ENCODE results near the gene DHX35. TPM values are rescaled to one million over a fixed set of nuclear protein-coding genes. Genes with fewer than 3 reads are reported as not detected.

DHX35 gene
- total RNA-seq, 1 experiment from 2014 or later, result 20.4 TPM

- no peak overlapping the region for H3K27ac Mint-ChIP-seq
- CTCF ChIA-PET, result interaction anchor here (1.4 kb wide), 1 partner anchor 8 kb away, joined by 6 read pairs; the partner anchor contains the start of gene FAM83D
- H3K4me1 Mint-ChIP-seq, result no peaks in the 10 kb centered on the region
- H3K9me3 Mint-ChIP-seq, result no peaks in the 10 kb centered on the region
- POLR2A ChIA-PET, result no interaction called here
- H3K27me3 Mint-ChIP-seq (ENCODE audit: low read depth), result no peaks in the 10 kb centered on the region
- ATAC-seq, result no peak
- TF ChIP-seq, protein P1, sequence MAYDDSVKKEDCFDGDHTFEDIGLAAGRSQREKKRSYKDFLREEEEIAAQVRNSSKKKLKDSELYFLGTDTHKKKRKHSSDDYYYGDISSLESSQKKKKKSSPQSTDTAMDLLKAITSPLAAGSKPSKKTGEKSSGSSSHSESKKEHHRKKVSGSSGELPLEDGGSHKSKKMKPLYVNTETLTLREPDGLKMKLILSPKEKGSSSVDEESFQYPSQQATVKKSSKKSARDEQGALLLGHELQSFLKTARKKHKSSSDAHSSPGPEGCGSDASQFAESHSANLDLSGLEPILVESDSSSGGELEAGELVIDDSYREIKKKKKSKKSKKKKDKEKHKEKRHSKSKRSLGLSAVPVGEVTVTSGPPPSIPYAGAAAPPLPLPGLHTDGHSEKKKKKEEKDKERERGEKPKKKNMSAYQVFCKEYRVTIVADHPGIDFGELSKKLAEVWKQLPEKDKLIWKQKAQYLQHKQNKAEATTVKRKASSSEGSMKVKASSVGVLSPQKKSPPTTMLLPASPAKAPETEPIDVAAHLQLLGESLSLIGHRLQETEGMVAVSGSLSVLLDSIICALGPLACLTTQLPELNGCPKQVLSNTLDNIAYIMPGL (CRISPR knock-in tag; IDR thresholded peaks at IDR 0.05), result no peak
- TF ChIP-seq GRHL2 (CRISPR knock-in tag; IDR thresholded peaks at IDR 0.05; ENCODE audit: insufficient replicate concordance, severe bottlenecking), result no peak
- TF ChIP-seq, protein P2, sequence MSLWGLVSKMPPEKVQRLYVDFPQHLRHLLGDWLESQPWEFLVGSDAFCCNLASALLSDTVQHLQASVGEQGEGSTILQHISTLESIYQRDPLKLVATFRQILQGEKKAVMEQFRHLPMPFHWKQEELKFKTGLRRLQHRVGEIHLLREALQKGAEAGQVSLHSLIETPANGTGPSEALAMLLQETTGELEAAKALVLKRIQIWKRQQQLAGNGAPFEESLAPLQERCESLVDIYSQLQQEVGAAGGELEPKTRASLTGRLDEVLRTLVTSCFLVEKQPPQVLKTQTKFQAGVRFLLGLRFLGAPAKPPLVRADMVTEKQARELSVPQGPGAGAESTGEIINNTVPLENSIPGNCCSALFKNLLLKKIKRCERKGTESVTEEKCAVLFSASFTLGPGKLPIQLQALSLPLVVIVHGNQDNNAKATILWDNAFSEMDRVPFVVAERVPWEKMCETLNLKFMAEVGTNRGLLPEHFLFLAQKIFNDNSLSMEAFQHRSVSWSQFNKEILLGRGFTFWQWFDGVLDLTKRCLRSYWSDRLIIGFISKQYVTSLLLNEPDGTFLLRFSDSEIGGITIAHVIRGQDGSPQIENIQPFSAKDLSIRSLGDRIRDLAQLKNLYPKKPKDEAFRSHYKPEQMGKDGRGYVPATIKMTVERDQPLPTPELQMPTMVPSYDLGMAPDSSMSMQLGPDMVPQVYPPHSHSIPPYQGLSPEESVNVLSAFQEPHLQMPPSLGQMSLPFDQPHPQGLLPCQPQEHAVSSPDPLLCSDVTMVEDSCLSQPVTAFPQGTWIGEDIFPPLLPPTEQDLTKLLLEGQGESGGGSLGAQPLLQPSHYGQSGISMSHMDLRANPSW (CRISPR knock-in tag; conservative IDR thresholded peaks at IDR 0.05; ENCODE audit: low read depth), result no peak
- TF ChIP-seq ZNF219 (CRISPR knock-in tag; IDR thresholded peaks at IDR 0.05; ENCODE audit: borderline replicate concordance), result no peak
- no peak for TF ChIP-seq FOXP1 (CRISPR knock-in tag; IDR thresholded peaks at IDR 0.05; ENCODE audit: borderline replicate concordance)
- TF ChIP-seq, protein P3, sequence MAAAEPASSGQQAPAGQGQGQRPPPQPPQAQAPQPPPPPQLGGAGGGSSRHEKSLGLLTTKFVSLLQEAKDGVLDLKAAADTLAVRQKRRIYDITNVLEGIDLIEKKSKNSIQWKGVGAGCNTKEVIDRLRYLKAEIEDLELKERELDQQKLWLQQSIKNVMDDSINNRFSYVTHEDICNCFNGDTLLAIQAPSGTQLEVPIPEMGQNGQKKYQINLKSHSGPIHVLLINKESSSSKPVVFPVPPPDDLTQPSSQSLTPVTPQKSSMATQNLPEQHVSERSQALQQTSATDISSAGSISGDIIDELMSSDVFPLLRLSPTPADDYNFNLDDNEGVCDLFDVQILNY (CRISPR knock-in tag; IDR thresholded peaks at IDR 0.05), result no peak
- no peak overlapping the region for H3K4me3 Mint-ChIP-seq
- H3K36me3 Mint-ChIP-seq, result no peaks in the 10 kb centered on the region
- DNase-seq (ENCODE audit: low spot score), result no peak
Observed at GRCh38 chr20:38918172-38918571, 44.0 kb upstream of the DHX35 start.

- no peak for DNase-seq (ENCODE audit: low spot score)
- H3K4me1 Mint-ChIP-seq, result no peaks in the 10 kb centered on the region
- no peak for ATAC-seq
- no peaks in the 10 kb centered on the region for H3K9me3 Mint-ChIP-seq
- ChIA-PET POLR2A (no interaction called here), CTCF (no interaction called here)
- H3K36me3 Mint-ChIP-seq, result no peaks in the 10 kb centered on the region
- no peaks in the 10 kb centered on the region for H3K27me3 Mint-ChIP-seq (ENCODE audit: low read depth)
- H3K4me3 Mint-ChIP-seq, result no peak overlapping the region
- no peak overlapping the region for H3K27ac Mint-ChIP-seq
- TF ChIP-seq CDX4 (CRISPR knock-in tag; IDR thresholded peaks at IDR 0.05; ENCODE audit: borderline replicate concordance) (no peak), SMAD3 (CRISPR knock-in tag; IDR thresholded peaks at IDR 0.05; ENCODE audit: borderline replicate concordance) (no peak), ZNF396 (CRISPR knock-in tag; IDR thresholded peaks at IDR 0.05; ENCODE audit: borderline replicate concordance) (no peak), ATF1 (CRISPR knock-in tag; IDR thresholded peaks at IDR 0.05) (no peak), EMX1 (CRISPR knock-in tag; IDR thresholded peaks at IDR 0.05) (no peak), ZNF317 (CRISPR knock-in tag; IDR thresholded peaks at IDR 0.05; ENCODE audit: borderline replicate concordance, low read depth) (no peak), ZNF416 (CRISPR knock-in tag; IDR thresholded peaks at IDR 0.05) (no peak), GTF2I (CRISPR knock-in tag; conservative IDR thresholded peaks at IDR 0.05) (no peak), ZNF138 (CRISPR knock-in tag; conservative IDR thresholded peaks at IDR 0.05) (no peak), ZNF219 (CRISPR knock-in tag; IDR thresholded peaks at IDR 0.05; ENCODE audit: borderline replicate concordance) (no peak), NFATC4 (CRISPR knock-in tag; IDR thresholded peaks at IDR 0.05) (no peak), NR2C2 (CRISPR knock-in tag; IDR thresholded peaks at IDR 0.05) (no peak), TP53 (CRISPR knock-in tag; IDR thresholded peaks at IDR 0.05) (no peak), CBFB (CRISPR knock-in tag; IDR thresholded peaks at IDR 0.05; ENCODE audit: low read depth) (no peak)
- TF ChIP-seq, protein P4, sequence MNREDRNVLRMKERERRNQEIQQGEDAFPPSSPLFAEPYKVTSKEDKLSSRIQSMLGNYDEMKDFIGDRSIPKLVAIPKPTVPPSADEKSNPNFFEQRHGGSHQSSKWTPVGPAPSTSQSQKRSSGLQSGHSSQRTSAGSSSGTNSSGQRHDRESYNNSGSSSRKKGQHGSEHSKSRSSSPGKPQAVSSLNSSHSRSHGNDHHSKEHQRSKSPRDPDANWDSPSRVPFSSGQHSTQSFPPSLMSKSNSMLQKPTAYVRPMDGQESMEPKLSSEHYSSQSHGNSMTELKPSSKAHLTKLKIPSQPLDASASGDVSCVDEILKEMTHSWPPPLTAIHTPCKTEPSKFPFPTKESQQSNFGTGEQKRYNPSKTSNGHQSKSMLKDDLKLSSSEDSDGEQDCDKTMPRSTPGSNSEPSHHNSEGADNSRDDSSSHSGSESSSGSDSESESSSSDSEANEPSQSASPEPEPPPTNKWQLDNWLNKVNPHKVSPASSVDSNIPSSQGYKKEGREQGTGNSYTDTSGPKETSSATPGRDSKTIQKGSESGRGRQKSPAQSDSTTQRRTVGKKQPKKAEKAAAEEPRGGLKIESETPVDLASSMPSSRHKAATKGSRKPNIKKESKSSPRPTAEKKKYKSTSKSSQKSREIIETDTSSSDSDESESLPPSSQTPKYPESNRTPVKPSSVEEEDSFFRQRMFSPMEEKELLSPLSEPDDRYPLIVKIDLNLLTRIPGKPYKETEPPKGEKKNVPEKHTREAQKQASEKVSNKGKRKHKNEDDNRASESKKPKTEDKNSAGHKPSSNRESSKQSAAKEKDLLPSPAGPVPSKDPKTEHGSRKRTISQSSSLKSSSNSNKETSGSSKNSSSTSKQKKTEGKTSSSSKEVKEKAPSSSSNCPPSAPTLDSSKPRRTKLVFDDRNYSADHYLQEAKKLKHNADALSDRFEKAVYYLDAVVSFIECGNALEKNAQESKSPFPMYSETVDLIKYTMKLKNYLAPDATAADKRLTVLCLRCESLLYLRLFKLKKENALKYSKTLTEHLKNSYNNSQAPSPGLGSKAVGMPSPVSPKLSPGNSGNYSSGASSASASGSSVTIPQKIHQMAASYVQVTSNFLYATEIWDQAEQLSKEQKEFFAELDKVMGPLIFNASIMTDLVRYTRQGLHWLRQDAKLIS (CRISPR knock-in tag; IDR thresholded peaks at IDR 0.05; ENCODE audit: borderline replicate concordance), result no peak
- TF ChIP-seq, protein P5, sequence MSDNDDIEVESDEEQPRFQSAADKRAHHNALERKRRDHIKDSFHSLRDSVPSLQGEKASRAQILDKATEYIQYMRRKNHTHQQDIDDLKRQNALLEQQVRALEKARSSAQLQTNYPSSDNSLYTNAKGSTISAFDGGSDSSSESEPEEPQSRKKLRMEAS (CRISPR knock-in tag; IDR thresholded peaks at IDR 0.05), result no peak
- TF ChIP-seq, protein P2 (CRISPR knock-in tag; conservative IDR thresholded peaks at IDR 0.05; ENCODE audit: low read depth), result no peak
Observed at GRCh38 chr20:38919683-38920082, 42.5 kb upstream of the DHX35 start.
